ENCODE measurements around the gene PRCP.

DNA sequence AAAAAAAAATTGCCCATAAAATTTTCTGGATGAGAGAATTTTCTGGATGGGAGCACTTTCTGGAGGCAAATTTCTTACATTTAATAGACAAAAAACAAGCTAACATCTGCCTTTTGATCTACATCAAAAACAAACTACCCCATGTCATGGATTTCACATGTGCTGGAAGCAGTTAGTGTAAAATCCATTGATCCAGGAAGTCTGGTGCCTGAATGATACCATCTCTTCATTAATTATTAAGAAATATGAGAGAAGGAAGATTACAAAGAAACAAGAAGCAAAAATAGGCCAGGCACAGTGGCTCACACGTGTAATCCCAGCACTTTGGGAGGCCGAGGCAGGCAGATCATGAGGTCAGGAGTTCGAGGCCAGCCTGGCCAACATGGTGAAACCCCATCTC lies 113.4 kb downstream of the PRCP start:
- TF ChIP-seq, protein P1, sequence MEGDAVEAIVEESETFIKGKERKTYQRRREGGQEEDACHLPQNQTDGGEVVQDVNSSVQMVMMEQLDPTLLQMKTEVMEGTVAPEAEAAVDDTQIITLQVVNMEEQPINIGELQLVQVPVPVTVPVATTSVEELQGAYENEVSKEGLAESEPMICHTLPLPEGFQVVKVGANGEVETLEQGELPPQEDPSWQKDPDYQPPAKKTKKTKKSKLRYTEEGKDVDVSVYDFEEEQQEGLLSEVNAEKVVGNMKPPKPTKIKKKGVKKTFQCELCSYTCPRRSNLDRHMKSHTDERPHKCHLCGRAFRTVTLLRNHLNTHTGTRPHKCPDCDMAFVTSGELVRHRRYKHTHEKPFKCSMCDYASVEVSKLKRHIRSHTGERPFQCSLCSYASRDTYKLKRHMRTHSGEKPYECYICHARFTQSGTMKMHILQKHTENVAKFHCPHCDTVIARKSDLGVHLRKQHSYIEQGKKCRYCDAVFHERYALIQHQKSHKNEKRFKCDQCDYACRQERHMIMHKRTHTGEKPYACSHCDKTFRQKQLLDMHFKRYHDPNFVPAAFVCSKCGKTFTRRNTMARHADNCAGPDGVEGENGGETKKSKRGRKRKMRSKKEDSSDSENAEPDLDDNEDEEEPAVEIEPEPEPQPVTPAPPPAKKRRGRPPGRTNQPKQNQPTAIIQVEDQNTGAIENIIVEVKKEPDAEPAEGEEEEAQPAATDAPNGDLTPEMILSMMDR (IDR thresholded peaks at IDR 0.05; ENCODE audit: insufficient read depth, low read length, poor library complexity, severe bottlenecking), result no peak
- TF ChIP-seq EZH2phosphoT487 (conservative IDR thresholded peaks at IDR 0.05; ENCODE audit: low read length), result no peak
